ENCODE data around the gene TNS1.

TNS1 gene

DNA sequence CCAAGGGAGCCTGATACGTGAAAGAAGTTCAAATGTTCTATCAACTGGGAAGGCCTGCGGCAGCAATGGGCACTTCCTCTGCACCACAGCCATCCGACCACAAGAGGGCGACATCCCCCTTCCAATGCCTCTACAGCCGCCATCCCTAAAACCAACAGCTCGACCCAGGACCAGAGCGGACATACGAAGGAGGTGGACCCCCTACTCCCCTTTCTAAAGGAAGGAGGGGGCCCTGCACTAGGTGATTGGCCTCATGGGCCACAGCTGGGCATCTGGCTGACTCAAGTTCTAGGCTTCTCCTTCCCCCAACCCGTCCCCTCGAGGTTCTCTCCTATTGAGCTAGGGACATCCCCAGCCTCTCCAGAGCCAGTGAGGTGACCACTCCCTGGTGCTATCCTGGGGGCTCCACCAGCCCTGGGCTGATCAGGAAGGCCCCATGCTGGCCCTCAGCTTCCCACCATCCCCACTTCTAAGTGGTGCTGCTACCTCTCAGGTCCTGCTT lies 217.2 kb downstream of the TNS1 start:
- H3K9me3 Mint-ChIP-seq: peaks cover 6% of the 10 kb centered on the region
- H3K36me3 Mint-ChIP-seq (ENCODE audit: low read depth): peaks cover 3% of the 10 kb centered on the region
- peaks cover 8% of the 10 kb centered on the region for H3K27me3 Mint-ChIP-seq (ENCODE audit: low read depth)
- DNase-seq (ENCODE audit: low spot score): peak; percentile 58
- peaks cover 10% of the 10 kb centered on the region for H3K4me1 Mint-ChIP-seq (ENCODE audit: low read depth)
- no peak overlapping the region for H3K4me3 Mint-ChIP-seq
- H3K27ac Mint-ChIP-seq: no peak overlapping the region

DNA sequence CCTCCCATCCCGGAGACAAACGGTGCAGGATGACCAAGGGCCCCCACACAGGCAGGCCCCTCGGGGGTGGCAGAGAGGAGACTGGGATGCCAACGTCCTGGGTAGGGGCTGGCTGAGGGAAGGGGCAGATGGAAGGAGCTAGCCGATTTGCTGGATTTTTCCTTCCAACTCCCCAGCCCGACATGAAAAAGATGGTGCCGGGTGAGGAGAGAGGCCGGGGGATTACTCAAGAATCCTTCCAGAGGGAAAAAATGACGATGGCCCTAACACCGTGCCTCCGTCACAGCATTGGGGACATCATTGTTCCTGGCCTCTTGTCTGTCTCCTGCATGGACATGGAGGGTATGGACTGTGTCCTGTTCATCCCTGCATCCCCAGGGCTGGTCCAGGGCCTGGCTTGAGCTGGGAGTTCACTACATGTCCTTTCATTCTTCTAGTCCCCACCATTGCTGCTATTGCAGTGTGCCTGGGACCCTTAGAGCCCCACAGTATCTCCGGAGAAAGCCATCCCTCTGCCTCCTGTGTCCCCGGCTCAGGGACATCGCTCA lies 217.7 kb downstream of the TNS1 start:
- H3K36me3 Mint-ChIP-seq (ENCODE audit: low read depth): peaks cover 3% of the 10 kb centered on the region
- peaks cover 8% of the 10 kb centered on the region for H3K27me3 Mint-ChIP-seq (ENCODE audit: low read depth)
- H3K4me3 Mint-ChIP-seq: no peak overlapping the region
- H3K27ac Mint-ChIP-seq: no peak overlapping the region
- peaks cover 6% of the 10 kb centered on the region for H3K9me3 Mint-ChIP-seq
- no peak for DNase-seq (ENCODE audit: low spot score)
- H3K4me1 Mint-ChIP-seq (ENCODE audit: low read depth): peaks cover 10% of the 10 kb centered on the region

GRCh38 chr2:217783243-217783642 lies 219.6 kb downstream of the TNS1 start:
- Mint-ChIP-seq H3K36me3 (ENCODE audit: low read depth) (peaks cover 3% of the 10 kb centered on the region), H3K4me3 (no peak overlapping the region), H3K27ac (no peak overlapping the region), H3K27me3 (ENCODE audit: low read depth) (peaks cover 13% of the 10 kb centered on the region), H3K4me1 (ENCODE audit: low read depth) (peaks cover 10% of the 10 kb centered on the region), H3K9me3 (peaks cover 6% of the 10 kb centered on the region)
- no peak for DNase-seq (ENCODE audit: low spot score)

GRCh38 chr2:217777906-217778305 lies 224.9 kb downstream of the TNS1 start:
- DNase-seq (ENCODE audit: low spot score): no peak
- peaks cover 13% of the 10 kb centered on the region for H3K27me3 Mint-ChIP-seq (ENCODE audit: low read depth)
- no peak overlapping the region for H3K4me3 Mint-ChIP-seq
- H3K9me3 Mint-ChIP-seq: no peaks in the 10 kb centered on the region
- H3K4me1 Mint-ChIP-seq (ENCODE audit: low read depth): peaks cover 6% of the 10 kb centered on the region
- peaks cover 1% of the 10 kb centered on the region for H3K36me3 Mint-ChIP-seq (ENCODE audit: low read depth)
- H3K27ac Mint-ChIP-seq: no peak overlapping the region

- Mint-ChIP-seq H3K4me3 (no peak overlapping the region), H3K36me3 (ENCODE audit: low read depth) (peaks cover 1% of the 10 kb centered on the region), H3K4me1 (ENCODE audit: low read depth) (peaks cover 6% of the 10 kb centered on the region), H3K9me3 (no peaks in the 10 kb centered on the region), H3K27ac (no peak overlapping the region), H3K27me3 (ENCODE audit: low read depth) (peaks cover 13% of the 10 kb centered on the region)
- DNase-seq (ENCODE audit: low spot score): no peak
Observed at GRCh38 chr2:217776631-217777030, 226.2 kb downstream of the TNS1 start.

DNA sequence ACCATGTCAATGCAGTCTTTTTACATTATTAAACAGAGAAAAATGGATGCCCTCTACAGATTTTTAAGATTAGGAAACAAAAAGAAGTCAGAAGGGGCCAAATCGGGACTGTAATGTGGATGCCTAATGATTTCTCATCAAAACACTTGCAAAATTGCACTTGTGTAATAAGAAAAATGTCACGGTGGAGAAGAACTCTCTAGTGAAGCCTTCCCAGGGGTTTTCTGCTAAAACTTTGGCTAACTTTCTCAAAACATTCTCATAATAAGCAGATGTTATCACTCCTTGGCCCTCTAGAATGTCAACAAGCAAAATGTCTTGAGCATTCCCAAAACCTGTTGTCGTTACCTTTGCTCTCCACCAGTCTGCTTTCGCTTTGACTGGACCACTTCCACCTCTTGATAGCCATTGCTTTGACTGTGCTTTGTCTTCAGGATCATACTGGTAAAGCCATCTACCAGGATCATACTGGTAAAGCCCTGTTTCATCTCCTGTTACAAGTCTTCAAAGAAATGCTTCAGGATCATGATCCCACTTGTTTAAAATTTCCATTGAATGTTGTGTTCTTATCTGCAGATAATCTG lies 226.8 kb downstream of the TNS1 start:
- H3K27me3 Mint-ChIP-seq (ENCODE audit: low read depth): peaks cover 11% of the 10 kb centered on the region
- no peak for DNase-seq (ENCODE audit: low spot score)
- no peak overlapping the region for H3K27ac Mint-ChIP-seq
- H3K9me3 Mint-ChIP-seq: no peaks in the 10 kb centered on the region
- no peaks in the 10 kb centered on the region for H3K36me3 Mint-ChIP-seq (ENCODE audit: low read depth)
- no peak overlapping the region for H3K4me3 Mint-ChIP-seq
- peaks cover 6% of the 10 kb centered on the region for H3K4me1 Mint-ChIP-seq (ENCODE audit: low read depth)

DNA sequence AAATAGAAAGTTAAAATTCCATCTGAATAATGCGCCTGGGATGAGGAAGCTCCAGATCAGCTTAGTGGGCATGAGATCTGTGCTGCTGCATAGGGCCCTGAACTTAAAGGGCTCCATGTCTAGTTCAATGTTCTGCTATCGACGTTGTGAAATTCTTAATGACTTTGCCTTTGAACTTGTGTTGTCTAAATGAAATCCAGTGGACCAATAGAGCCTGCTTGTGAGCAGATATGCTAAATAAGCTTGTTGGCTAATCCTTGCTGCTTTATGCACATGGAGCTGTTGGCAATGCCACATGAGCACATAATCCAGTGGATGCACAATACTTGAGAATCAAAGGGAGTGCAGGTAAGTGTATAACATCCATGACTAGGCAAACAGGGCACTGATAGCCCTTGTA lies 228.6 kb downstream of the TNS1 start:
- H3K4me3 Mint-ChIP-seq: no peak overlapping the region
- H3K9me3 Mint-ChIP-seq: no peaks in the 10 kb centered on the region
- peaks cover 12% of the 10 kb centered on the region for H3K27me3 Mint-ChIP-seq (ENCODE audit: low read depth)
- peaks cover 1% of the 10 kb centered on the region for H3K4me1 Mint-ChIP-seq (ENCODE audit: low read depth)
- no peaks in the 10 kb centered on the region for H3K36me3 Mint-ChIP-seq (ENCODE audit: low read depth)
- DNase-seq (ENCODE audit: low spot score): no peak
- H3K27ac Mint-ChIP-seq: no peak overlapping the region

DNA sequence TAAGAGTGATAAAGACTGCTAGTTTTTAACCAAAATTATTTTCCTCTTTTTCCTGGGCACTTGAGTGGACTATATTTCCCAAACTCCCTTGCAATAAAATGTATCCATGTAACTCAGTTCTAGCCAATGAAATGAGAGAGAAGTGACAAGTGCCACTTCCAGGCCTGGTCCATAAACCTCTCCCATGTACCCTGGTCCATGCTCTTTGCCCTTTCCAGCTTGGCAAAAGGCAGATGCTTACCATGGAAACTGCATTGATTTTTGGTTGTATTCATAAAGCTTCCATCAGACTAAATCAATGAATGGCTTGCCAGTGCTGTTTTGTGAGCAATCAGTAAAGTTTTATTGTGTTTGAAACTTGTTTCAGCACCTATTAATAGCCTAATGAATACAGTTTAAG lies 229.3 kb downstream of the TNS1 start:
- peaks cover 9% of the 10 kb centered on the region for H3K27me3 Mint-ChIP-seq (ENCODE audit: low read depth)
- no peaks in the 10 kb centered on the region for H3K4me1 Mint-ChIP-seq (ENCODE audit: low read depth)
- no peaks in the 10 kb centered on the region for H3K9me3 Mint-ChIP-seq
- H3K4me3 Mint-ChIP-seq: no peak overlapping the region
- no peaks in the 10 kb centered on the region for H3K36me3 Mint-ChIP-seq (ENCODE audit: low read depth)
- no peak overlapping the region for H3K27ac Mint-ChIP-seq
- no peak for DNase-seq (ENCODE audit: low spot score)

DNA sequence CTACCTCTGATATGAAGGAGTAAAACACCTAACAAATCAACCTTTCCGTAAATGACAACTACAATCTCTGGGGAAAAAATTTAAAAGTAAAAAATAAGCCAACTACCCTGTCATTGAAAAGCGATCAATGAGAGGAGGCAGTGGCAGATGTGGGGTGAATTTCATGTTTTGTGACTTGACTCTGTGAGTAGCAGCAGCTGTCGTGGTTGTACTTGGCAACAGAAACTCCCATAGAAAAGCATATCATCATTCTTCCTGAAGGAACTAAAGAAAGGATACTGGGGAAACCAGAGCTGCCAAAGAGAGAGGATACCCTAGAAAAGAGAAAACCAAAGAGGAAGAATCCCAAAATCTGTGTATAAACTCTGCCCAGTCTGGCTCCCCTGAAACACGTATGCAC lies 236.4 kb downstream of the TNS1 start:
- peaks cover 17% of the 10 kb centered on the region for H3K27me3 Mint-ChIP-seq (ENCODE audit: low read depth)

GRCh38 chr2:217761645-217762277 lies 241.0 kb downstream of the TNS1 start:
- DNase-seq (ENCODE audit: low spot score): no peak
- Mint-ChIP-seq H3K4me1 (ENCODE audit: low read depth) (peaks cover 4% of the 10 kb centered on the region), H3K27me3 (ENCODE audit: low read depth) (peaks cover 11% of the 10 kb centered on the region), H3K9me3 (peaks cover 30% of the 10 kb centered on the region), H3K4me3 (no peak overlapping the region), H3K36me3 (ENCODE audit: low read depth) (no peaks in the 10 kb centered on the region), H3K27ac (no peak overlapping the region)

More for the DNA sequence above, 236.4 kb downstream of the TNS1 start:
- peaks cover 26% of the 10 kb centered on the region for H3K9me3 Mint-ChIP-seq
- no peak overlapping the region for H3K4me3 Mint-ChIP-seq
- no peaks in the 10 kb centered on the region for H3K36me3 Mint-ChIP-seq (ENCODE audit: low read depth)
- no peaks in the 10 kb centered on the region for H3K4me1 Mint-ChIP-seq (ENCODE audit: low read depth)
- H3K27ac Mint-ChIP-seq: no peak overlapping the region
- DNase-seq (ENCODE audit: low spot score): no peak

GRCh38 chr2:217759991-217760390 lies 242.8 kb downstream of the TNS1 start:
- no peak for DNase-seq (ENCODE audit: low spot score)
- Mint-ChIP-seq H3K27ac (peak overlapping the region; percentile 19), H3K4me3 (no peak overlapping the region), H3K9me3 (peaks cover 28% of the 10 kb centered on the region), H3K36me3 (ENCODE audit: low read depth) (no peaks in the 10 kb centered on the region), H3K27me3 (ENCODE audit: low read depth) (peaks cover under 1% of the 10 kb centered on the region), H3K4me1 (ENCODE audit: low read depth) (peaks cover 14% of the 10 kb centered on the region)

DNA sequence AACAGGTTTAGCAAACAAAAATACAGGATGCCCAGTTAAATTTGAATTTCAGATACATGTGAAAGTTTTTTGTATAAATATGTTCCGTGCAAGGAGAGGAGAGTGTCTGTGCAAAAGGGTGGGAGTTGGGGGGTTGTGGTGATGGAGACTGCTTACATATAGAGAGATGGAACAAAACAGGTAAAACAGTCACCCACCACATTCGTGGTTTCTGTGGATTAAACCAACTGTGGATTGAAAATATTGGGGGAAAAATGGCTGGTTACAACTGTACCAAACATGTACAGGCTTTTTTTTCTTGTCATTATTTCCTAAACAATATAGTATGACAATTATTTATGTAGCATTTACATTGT lies 245.7 kb downstream of the TNS1 start:
- Mint-ChIP-seq H3K36me3 (ENCODE audit: low read depth) (no peaks in the 10 kb centered on the region), H3K27ac (no peak overlapping the region), H3K4me3 (no peak overlapping the region), H3K4me1 (ENCODE audit: low read depth) (peaks cover 16% of the 10 kb centered on the region), H3K27me3 (ENCODE audit: low read depth) (no peaks in the 10 kb centered on the region), H3K9me3 (peaks cover 10% of the 10 kb centered on the region)
- no peak for DNase-seq (ENCODE audit: low spot score)

GRCh38 chr2:217756375-217757107 lies 246.3 kb downstream of the TNS1 start:
- Mint-ChIP-seq H3K27me3 (ENCODE audit: low read depth) (no peaks in the 10 kb centered on the region), H3K9me3 (peaks cover 6% of the 10 kb centered on the region), H3K4me3 (peak overlapping the region; percentile 17), H3K4me1 (ENCODE audit: low read depth) (peaks cover 16% of the 10 kb centered on the region), H3K36me3 (ENCODE audit: low read depth) (no peaks in the 10 kb centered on the region), H3K27ac (no peak overlapping the region)
- DNase-seq (ENCODE audit: low spot score): peak; percentile 54
